HG02943 (cell line): ENCODE results near the gene TBL1XR1.
"Not testable (repeated sequence)": the region's sequence is repeated elsewhere in the genome, so short reads cannot be mapped to it uniquely, and the experiment has no call there.

Experiments
- ATAC-seq: cut with Tn5 transposase; IDR thresholded peaks from one replicate; pipeline ENCODE4 v1.9.1; 2021; ENCODE audit warnings: mild to moderate bottlenecking, low read depth, moderate library complexity; ENCODE audit not compliant: unreplicated experiment

Gene TBL1XR1

DNA sequence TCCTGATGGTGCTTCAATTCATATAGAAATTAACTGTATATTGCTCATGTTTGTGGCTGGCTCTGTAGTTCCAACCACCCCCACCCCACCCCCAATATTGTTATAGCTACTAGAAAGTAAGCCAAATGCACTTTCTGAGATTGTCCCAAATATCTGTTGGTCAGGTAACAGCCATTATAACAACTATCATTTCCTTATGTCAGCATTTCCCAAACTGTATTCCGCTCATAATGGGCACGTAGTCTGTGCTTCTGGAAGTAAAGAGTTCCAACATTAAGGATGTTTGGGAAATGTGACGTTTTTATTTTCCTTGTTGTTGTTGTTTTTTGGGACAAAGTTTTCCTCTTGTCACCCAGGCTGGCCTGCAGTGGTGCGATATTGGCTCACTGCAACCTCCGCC, 12.2 kb upstream of the TBL1XR1 start:
- no peak for ATAC-seq

- no peak for ATAC-seq
These were observed 11.5 kb upstream of the TBL1XR1 start for GRCh38 chr3:177208781-177209180.

- ATAC-seq: no peak
These were observed 10.9 kb upstream of the TBL1XR1 start for GRCh38 chr3:177208223-177208622.

GRCh38 chr3:177206936-177207335, 9.7 kb upstream of the TBL1XR1 start:
- ATAC-seq: no peak

DNA sequence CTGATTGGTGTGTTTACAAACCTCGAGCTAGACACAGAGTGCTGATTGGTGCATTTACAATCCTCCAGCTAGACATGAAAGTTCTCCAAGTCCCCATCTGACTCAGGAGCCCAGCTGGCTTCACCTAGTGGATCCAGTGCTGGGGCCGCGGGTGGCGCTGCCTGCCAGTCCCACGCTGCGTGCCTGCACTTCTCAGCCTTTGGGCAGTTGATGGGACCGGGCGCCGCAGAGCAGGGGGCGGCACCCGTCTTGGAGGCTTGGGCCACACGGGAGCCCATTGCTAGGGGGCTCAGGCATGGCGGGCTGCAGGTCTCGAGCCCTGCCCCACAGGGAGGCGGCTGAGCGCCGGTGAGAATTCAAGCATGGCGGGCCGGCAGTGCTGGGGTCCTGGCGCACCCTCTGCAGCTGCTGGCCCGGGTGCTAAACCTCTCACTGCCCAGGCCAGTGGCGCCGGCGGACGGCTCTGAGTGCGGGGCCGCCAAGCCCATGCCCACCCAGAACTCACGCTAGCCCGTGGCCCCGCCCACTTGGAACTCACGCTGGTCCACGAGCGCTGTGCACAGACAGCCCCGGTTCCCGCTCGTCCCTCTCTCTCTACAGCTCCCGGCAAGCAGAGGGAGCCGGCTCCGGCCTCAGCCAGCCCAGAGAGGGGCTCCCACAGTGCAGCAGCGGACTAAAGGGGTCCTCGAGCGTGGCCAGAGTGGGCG, 6.6 kb upstream of the TBL1XR1 start:
- ATAC-seq: no peak

DNA sequence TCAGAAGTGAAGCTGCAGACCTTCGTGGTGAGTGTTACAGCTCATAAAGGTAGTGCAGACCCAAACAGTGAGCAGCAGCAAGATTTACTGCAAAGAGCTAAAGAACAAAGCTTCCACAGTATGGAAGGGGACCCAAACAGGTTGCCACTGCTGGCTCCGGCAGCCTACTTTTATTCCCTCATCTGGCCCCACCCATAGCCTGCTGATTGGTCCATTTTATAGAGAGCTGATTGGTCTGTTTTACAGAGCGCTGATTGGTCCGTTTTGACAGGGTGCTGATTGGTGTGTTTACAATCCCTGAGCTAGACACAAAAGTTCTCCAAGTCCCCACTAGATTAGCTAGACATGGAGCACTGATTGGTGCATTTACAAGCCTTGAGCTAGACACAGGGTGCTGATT, 5.7 kb upstream of the TBL1XR1 start:
- ATAC-seq: not testable (repeated sequence)

GRCh38 chr3:177201700-177202397, 4.6 kb upstream of the TBL1XR1 start:
- ATAC-seq: peak; percentile 75

- no peak for ATAC-seq
These were observed 2.0 kb upstream of the TBL1XR1 start for GRCh38 chr3:177199206-177199760.

DNA sequence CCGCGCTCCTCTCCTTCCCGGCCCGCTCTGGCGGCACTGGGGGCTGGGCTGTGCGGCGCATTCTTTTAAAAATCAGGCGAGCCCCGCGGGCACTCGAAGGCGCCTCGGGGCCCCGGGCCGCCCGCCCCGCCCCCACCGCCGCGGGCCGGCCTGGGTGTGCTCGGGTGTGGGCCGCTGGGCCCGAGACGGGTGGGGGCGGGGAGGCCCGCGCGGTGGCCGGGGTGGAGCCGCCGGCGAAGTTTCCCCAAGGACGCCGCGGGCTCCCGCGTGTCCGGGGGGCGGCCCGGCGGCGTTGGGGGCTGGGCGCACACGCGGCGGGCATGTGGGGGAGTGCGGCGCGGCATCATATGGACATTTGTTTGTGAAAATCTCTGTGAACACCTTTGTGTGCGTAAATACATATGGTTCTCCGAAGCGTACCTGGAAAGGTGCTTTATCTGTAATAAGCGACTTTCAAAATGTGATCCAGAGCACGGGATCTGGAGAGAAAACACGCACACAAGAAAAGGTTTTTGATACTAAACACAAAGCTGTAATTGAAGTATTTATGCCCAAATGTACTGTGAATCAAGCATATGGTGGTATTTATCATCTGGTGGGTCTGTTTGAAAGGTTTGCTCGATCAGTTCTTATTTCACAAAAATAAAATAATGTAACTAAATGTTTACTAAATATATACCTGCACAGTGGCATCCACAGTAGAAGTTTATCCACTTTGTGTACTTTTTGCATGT, 612 bp upstream of the TBL1XR1 start:
- ATAC-seq: peak; percentile 28

DNA sequence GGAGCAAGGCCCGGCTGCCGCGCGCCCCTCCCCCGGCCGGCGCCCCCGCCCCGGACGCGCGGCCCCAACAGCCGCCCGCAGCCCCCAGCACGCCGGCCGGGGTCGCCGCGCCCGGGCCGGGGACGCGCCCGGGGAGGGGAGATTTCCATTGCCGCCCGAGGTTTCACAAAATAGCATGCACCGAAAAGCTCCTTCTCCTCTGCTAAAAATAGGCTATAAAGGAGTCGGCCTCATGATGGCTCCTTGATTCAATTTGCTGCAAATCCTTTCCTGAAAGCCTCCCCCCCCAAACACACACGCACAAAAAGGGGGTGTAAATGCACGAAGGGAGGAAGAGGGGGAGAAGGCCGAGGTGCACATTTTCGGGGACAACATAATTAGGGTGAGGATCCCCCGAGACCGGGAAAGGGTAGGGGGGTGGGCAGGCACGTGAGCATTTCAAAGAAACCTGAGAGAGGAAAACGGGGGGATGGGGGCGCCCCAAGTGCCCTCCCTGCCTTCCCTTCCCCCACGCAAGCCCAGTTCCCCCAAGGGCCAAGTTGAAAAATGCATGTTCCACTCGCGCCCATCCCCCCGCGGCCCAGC, 734 bp downstream of the TBL1XR1 start:
- no peak for ATAC-seq

DNA sequence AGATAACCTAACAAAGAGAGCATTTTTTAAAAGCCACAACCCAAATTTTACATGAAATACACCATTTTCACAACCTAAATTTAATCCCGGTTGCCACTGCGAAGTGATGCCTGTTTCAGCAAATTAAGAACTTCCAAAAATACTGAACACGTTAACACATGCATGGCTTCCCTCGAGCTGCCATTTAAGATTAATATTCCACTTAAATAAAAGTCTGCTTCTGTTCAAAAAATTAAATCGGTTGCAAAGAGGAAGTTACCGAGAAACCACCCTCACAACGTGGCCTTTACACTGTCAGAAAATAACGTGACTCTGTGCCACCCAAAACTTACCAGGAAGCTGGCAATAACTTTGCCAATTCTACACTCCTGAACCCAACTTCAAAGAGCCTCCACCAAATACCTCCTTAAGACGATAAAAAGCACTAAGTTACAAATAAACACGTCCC, 1.2 kb downstream of the TBL1XR1 start:
- no peak for ATAC-seq

- ATAC-seq: no peak
These were observed 1.9 kb downstream of the TBL1XR1 start for GRCh38 chr3:177195242-177195991.

GRCh38 chr3:177194299-177194698, 3.0 kb downstream of the TBL1XR1 start:
- no peak for ATAC-seq

- no peak for ATAC-seq
These were observed 3.5 kb downstream of the TBL1XR1 start for GRCh38 chr3:177193688-177194268.

- ATAC-seq: not testable (repeated sequence)
These were observed 4.0 kb downstream of the TBL1XR1 start for GRCh38 chr3:177193275-177193674.

DNA sequence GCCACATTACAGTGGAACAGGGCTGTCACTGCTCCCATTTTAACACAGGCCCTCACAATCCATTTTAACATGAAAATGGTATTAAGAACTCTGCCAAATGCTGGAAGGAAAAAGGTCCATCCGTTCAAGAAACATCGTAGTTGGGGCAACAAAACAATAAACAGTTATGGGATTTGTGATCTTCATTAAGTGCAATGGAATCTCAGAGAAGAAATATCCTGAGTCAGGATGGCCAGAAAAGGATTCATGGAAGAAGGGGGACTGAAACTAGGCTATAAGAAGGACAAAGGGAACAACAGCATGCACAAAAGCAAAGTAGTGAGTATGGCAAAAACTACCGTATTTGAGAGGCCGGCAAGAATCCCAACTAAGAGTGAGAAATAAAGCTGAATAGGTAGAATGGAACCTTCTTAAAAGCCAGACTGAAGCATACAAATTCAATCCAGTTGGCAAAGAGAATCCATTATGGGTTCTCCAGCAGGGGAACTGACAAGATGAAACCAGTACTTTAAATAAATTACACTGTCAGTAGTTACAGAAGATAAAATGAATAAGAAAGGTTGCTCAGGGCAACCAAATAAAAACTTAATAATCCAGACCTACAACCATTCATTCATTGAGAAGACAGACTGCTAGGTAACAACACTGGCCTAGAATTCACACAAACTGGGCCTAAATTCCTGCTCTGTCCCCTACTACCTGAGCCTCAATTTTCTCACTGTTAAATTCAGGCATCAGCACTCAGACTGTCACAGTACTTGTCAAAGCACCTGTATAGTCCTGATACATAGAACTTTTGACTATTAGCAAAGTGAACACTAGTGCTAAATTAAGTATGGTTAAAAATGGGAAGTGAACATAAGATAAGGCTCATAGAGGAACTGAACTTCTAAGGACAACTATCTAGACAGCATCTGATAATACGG, 6.3 kb downstream of the TBL1XR1 start:
- ATAC-seq: no peak

DNA sequence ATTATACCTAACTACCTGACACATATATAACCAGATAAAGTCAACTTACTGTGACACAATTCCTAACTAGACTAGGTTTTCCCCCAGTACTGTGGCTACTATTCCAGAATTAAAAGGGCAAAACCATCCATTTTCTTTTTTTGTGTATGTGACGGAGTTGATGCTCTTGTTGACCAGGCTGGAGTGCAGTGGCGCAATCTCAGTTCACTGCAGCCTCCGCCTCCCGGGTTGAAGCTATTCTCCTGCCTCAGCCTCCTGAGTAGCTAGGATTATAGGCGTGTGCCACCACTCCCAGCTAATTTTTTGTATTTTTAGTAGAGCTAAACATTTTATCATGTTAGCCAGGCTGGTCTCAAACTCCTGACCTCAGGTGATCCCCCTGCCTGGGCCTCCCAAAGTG, 7.1 kb downstream of the TBL1XR1 start:
- not testable (repeated sequence) for ATAC-seq

DNA sequence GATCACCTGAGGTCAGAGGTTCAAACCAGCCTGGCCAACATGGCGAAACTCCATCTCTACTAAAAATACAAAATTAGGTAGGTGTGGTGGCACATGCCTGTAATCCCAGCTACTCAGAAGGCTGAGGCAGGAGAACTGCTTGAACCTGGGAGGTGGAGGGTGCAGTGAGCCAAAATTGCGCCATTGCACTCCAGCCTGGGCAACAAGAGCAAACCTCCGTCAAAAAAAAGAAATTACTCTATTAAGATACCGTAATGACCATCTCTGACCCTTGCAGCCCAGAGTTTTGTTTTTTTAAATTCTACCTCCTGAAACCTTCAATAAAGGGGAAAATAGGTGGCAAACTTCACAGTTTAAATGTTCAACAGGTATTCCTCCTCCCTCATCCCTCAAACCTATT, 9.0 kb downstream of the TBL1XR1 start:
- ATAC-seq: not testable (repeated sequence)

DNA sequence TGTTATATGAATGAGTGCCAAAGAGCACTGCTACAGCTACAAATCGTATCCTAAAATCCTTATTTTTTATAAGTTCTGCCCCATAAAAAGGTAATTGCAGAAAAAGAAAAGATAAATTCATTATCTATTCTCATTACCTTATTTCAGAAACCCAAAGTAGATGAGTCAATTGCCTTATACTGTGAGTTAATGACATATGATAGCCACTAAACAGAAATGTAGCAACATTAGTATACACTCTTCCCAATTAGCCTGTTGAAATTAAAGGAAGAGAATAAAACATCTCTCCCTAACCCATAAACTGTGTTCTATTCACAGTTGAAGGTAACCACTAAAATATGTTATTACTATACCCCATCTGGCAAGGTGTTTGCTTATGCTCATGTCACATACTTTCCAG, 11.0 kb downstream of the TBL1XR1 start:
- ATAC-seq: no peak
